B cell (primary cell): ENCODE results near the gene TNFRSF1A. TPM values are rescaled to one million over a fixed set of nuclear protein-coding genes. Genes with fewer than 3 reads are reported as not detected.

Experiments
- ATAC-seq: fragments of 200-7000 bp; cut with Tn5 transposase; one replicate; pipeline ENCODE4 v1.10.0; 2021; ENCODE audit warnings: low read depth, mild to moderate bottlenecking, moderate number of reproducible peaks, moderate library complexity
- CTCF ChIA-PET: fragments of 350-600 bp; sonication (Branson Sonifier 250); formaldehyde crosslinking; loops from one replicate; lab custom pipeline; 2021; ENCODE audit warnings: antibody characterized with exemption, inconsistent platforms; lab: Charles Lee
- POLR2A ChIA-PET: fragments of 350-600 bp; sonication (Branson Sonifier 250); formaldehyde crosslinking; loops from one replicate; lab custom pipeline; 2021; ENCODE audit warnings: antibody characterized with exemption; lab: Charles Lee
- DNase-seq: peaks from one replicate; pipeline ENCODE4 v3.0.0; 2013
- H2AFZ ChIP-seq: 2 replicates; pipeline ENCODE4 v1.6.1; 2012; ENCODE audit warnings: mild to moderate bottlenecking, low read depth, low read length; ENCODE audit not compliant: insufficient read depth, poor library complexity, severe bottlenecking
- H3K27ac ChIP-seq, 2 donors: 1 replicate in 1 of 2; 2 replicates in 1 of 2; pipeline ENCODE4 v1.5.1; 2012 to 2013; ENCODE audit warnings: low read length in 2 of 2, mild to moderate bottlenecking in 2 of 2, moderate library complexity in 1 of 2
- H3K27me3 ChIP-seq, 4 experiments: fragments of 200-600 bp in 1 of 4; sonication (generic) in 1 of 4; replicated peaks in 1 of 4; 1 replicate in 2 of 4; 2 replicates in 2 of 4; pipeline versions ENCODE4 v1.6.1 to v1.7.0; 2013 to 2016; ENCODE audit warnings: low read length in 3 of 4, mild to moderate bottlenecking in 2 of 4, mixed read lengths in 1 of 4, moderate library complexity in 1 of 4; ENCODE audit not compliant: insufficient read depth in 4 of 4, control insufficient read depth in 3 of 4; ENCODE audit errors: control extremely low read depth in 1 of 4
- H3K36me3 ChIP-seq, 2 experiments: replicated peaks in 1 of 2; 1 replicate in 1 of 2; 2 replicates in 1 of 2; pipeline versions ENCODE4 v1.6.1 to v1.7.1; 2013; ENCODE audit warnings: low read length in 1 of 2; ENCODE audit not compliant: insufficient read depth in 2 of 2, control insufficient read depth in 1 of 2; ENCODE audit errors: control extremely low read depth in 1 of 2, extremely low read depth in 1 of 2
- H3K4me1 ChIP-seq, 2 donors: fragments of 200-600 bp in 1 of 2; sonication (generic) in 1 of 2; 1 replicate in 1 of 2; 2 replicates in 1 of 2; pipeline versions ENCODE4 v1.5.1 to v1.6.1; 2013 to 2017; ENCODE audit warnings: low read length in 2 of 2; ENCODE audit not compliant: control insufficient read depth in 2 of 2, insufficient read depth in 2 of 2
- H3K4me2 ChIP-seq: replicated peaks from 2 replicates; pipeline ENCODE3; 2012; ENCODE audit warnings: mild to moderate bottlenecking, low read depth, low read length; ENCODE audit not compliant: poor library complexity, severe bottlenecking
- H3K4me3 ChIP-seq, 5 experiments: fragments of 200-600 bp in 1 of 5; sonication (generic) in 1 of 5; 1 replicate in 3 of 5; 2 replicates in 2 of 5; pipeline versions ENCODE4 v1.5.1 to v1.7.0; 2011 to 2016; ENCODE audit warnings: low read length in 4 of 5, mild to moderate bottlenecking in 4 of 5, low read depth in 2 of 5, control low read depth in 1 of 5, moderate library complexity in 1 of 5; ENCODE audit not compliant: insufficient read depth in 1 of 5; ENCODE audit errors: control extremely low read depth in 1 of 5, extremely low read depth in 1 of 5
- H3K79me2 ChIP-seq: fragments of 200-600 bp; sonication (generic); one replicate; pipeline ENCODE4 v1.6.0; 2016; ENCODE audit warnings: low read length; ENCODE audit not compliant: control insufficient read depth, insufficient read depth
- H3K9ac ChIP-seq: fragments of 200-600 bp; sonication (generic); 2 replicates; pipeline ENCODE4 v1.6.1; 2017; ENCODE audit warnings: mild to moderate bottlenecking, low read length, moderate library complexity
- H3K9me3 ChIP-seq, 3 donors: one replicate each; pipeline versions ENCODE4 v1.6.1 to v1.7.1; 2013; ENCODE audit warnings: low read length in 2 of 3; ENCODE audit not compliant: control insufficient read depth in 2 of 3, insufficient read depth in 1 of 3; ENCODE audit errors: control extremely low read depth in 1 of 3
- H4K20me1 ChIP-seq: 2 replicates; pipeline ENCODE4 v1.6.0; 2012; ENCODE audit warnings: mild to moderate bottlenecking, low read length; ENCODE audit not compliant: insufficient read depth, control insufficient read depth, poor library complexity, severe bottlenecking
- H3K27ac Mint-ChIP-seq: one replicate; pipeline ENCODE4 v1.8.0; 2021; ENCODE audit warnings: mixed read lengths
- H3K27me3 Mint-ChIP-seq: one replicate; pipeline ENCODE4 v1.8.0; 2021; ENCODE audit warnings: mixed read lengths
- H3K4me1 Mint-ChIP-seq: one replicate; pipeline ENCODE4 v1.8.0; 2021; ENCODE audit warnings: mixed read lengths
- H3K4me3 Mint-ChIP-seq: one replicate; pipeline ENCODE4 v1.8.0; 2021; ENCODE audit warnings: mixed read lengths
- H3K9me3 Mint-ChIP-seq: one replicate; pipeline ENCODE4 v1.8.0; 2022; ENCODE audit warnings: mixed read lengths; ENCODE audit not compliant: insufficient read depth
- EZH2 ChIP-seq: IDR thresholded peaks from 2 replicates; pipeline ENCODE4 v1.6.1; 2012; ENCODE audit warnings: borderline replicate concordance, low read depth, mild to moderate bottlenecking, moderate library complexity, low read length; ENCODE audit not compliant: insufficient read depth, poor library complexity, severe bottlenecking
- WGBS: methylation state at CpG from one replicate; pipeline ENCODE4 v1.1.5; 2013; ENCODE audit warnings: missing lambda C conversion rate; ENCODE audit not compliant: insufficient coverage; 5-methylcytosine and 5-hydroxymethylcytosine counted together
- intact Hi-C: fragments of 100-400 bp; cut with micrococcal nuclease; formaldehyde crosslinking; loops from one replicate; pipeline ENCODE4 v1.10.0; 2022
- polyA plus RNA-seq: library from polyadenylated mRNA; depleted of rRNA; stranded (reverse); fragments of >200 nt; gene quantifications from 2 replicates; pipeline ENCODE4 v1.2.3, GENCODE V29; 2012
- total RNA-seq, 2 donors: library from RNA; stranded (reverse); fragments of 120-200 nt in 1 of 2; gene quantifications; 1 replicate in 1 of 2; 2 replicates in 1 of 2; pipeline versions ENCODE4 v1.2.3 to v1.2.4, GENCODE V29; 2013 to 2022
- TF ChIP-seq, protein P1 (sequence below): fragments of 200-600 bp; IDR thresholded peaks from one replicate; pipeline ENCODE4 v1.8.0; 2022; ENCODE audit warnings: antibody characterized with exemption, mild to moderate bottlenecking

TNFRSF1A gene
- total and polyA plus RNA-seq, 2 donors (not counting 1 experiment from before 2014, with no cell fraction given) = 0.59 to 1.6 TPM

DNA sequence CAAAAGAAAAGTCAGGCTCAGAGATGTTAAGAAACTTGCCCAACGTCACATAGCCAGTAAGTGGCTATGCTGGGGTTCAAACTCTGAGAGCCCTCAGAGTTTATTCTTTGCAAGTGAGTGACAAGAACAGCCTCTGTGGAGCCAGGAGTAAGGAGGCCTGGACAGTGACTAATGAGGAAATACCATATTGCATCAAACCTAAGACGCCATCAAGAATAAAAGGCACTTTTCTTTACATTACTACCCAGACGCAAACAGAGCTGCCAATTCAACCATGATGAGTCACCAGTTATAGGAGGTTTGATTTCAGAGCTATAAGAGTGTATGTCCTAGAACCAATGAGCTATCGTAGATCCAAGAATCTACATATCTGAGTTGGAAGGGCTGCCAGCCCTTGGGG lies 9.4 kb downstream of the TNFRSF1A start:
- Histone ChIP-seq H3K27me3 (peaks cover 0 to 72% (median 39%) of the 10 kb centered on the region in 4 experiments), H2AFZ (no peak overlapping the region), H3K9me3 (peaks cover 0 to 36% (median 0%) of the 10 kb centered on the region in 3 donors), H3K9ac (no peak overlapping the region), H3K79me2 (no peaks in the 10 kb centered on the region), H3K27ac (no peak overlapping the region), H3K4me3 (no peak overlapping the region), H3K4me1 (peaks cover 51 to 53% of the 10 kb centered on the region in 2 donors), H3K36me3 (no peaks in the 10 kb centered on the region), H3K4me2 (no peak overlapping the region), H4K20me1 (peaks cover 29% of the 10 kb centered on the region)
- Mint-ChIP-seq H3K27ac (no peak overlapping the region), H3K4me1 (peaks cover 23% of the 10 kb centered on the region), H3K9me3 (no peaks in the 10 kb centered on the region), H3K4me3 (no peak overlapping the region), H3K27me3 (peaks cover 65% of the 10 kb centered on the region)
- WGBS = 100% methylated on average over 2 of the region's 4 CpGs
- POLR2A ChIA-PET = interaction anchor here (0.7 kb wide), 1 partner anchor 34 kb away, joined by 4 read pairs; no protein-coding TSS in a partner anchor
- DNase-seq = no peak
- CTCF ChIA-PET = no interaction called here
- intact Hi-C loops = loop anchor here (10.0 kb wide), 1 partner anchor 132 kb away; no protein-coding TSS in a partner anchor
- ATAC-seq = no peak
- TF ChIP-seq, protein P1, sequence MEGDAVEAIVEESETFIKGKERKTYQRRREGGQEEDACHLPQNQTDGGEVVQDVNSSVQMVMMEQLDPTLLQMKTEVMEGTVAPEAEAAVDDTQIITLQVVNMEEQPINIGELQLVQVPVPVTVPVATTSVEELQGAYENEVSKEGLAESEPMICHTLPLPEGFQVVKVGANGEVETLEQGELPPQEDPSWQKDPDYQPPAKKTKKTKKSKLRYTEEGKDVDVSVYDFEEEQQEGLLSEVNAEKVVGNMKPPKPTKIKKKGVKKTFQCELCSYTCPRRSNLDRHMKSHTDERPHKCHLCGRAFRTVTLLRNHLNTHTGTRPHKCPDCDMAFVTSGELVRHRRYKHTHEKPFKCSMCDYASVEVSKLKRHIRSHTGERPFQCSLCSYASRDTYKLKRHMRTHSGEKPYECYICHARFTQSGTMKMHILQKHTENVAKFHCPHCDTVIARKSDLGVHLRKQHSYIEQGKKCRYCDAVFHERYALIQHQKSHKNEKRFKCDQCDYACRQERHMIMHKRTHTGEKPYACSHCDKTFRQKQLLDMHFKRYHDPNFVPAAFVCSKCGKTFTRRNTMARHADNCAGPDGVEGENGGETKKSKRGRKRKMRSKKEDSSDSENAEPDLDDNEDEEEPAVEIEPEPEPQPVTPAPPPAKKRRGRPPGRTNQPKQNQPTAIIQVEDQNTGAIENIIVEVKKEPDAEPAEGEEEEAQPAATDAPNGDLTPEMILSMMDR = no peak
- no peak for TF ChIP-seq EZH2

DNA sequence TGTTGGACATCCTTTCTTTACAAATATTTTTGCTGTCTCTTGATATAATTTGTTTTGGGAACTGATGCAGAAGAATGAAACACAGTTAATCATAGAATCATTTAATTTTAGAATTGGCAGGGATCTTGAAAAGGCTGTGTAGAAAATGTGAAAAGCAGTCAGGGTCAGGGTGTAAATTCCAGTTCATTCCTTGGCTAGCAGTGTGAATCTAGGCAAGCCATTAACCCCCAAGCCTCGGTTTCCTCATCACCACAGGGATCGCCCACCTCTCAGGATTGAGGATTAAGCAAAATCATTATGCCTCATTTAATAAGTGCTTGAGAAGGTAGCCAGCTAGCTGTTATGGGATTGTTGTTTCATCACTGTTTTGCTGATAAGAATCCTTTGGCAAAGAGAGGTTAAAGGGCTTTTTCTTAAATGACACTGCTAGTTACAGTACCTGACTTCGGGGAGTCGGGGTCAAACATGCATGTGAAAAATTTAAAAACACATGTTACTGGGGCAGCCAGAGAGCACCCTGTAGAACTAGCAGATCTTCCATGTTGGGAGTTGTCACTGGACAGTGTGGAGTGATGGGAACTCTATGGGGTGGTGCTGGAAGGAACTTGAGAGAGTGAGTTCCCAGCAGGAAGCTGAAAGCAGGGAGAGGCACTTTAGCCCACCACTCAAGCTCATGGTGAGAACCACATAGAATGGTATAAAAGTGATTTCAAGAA lies 10.7 kb downstream of the TNFRSF1A start:
- peaks cover 70% of the 10 kb centered on the region for H3K27me3 Mint-ChIP-seq
- Histone ChIP-seq H3K36me3 (no peaks in the 10 kb centered on the region), H3K9ac (no peak overlapping the region), H4K20me1 (peaks cover 25% of the 10 kb centered on the region), H3K27me3 (peaks cover 0 to 72% (median 43%) of the 10 kb centered on the region in 4 experiments), H3K4me1 (peaks cover 38 to 40% of the 10 kb centered on the region in 2 donors), H3K4me2 (no peak overlapping the region), H3K4me3 (no peak overlapping the region), H3K9me3 (peaks cover 0 to 30% (median 0%) of the 10 kb centered on the region in 3 donors), H2AFZ (no peak overlapping the region), H3K27ac (no peak overlapping the region), H3K79me2 (no peaks in the 10 kb centered on the region)
- H3K9me3 Mint-ChIP-seq = no peaks in the 10 kb centered on the region
- ATAC-seq (no peak), DNase-seq (no peak)
- H3K4me1 Mint-ChIP-seq = peaks cover 23% of the 10 kb centered on the region
- TF ChIP-seq EZH2 = no peak
- TF ChIP-seq, protein P1 = no peak
- intact Hi-C loops = loop anchor here (10.0 kb wide), 1 partner anchor 134 kb away; no protein-coding TSS in a partner anchor
- H3K4me3 Mint-ChIP-seq = no peak overlapping the region
- POLR2A ChIA-PET = no interaction called here
- H3K27ac Mint-ChIP-seq = peak overlapping the region; percentile 16
- CTCF ChIA-PET = interaction anchor here (1.1 to 1.3 kb wide), 2 partner anchors 53 to 135 kb away, joined by 3 to 7 read pairs; no protein-coding TSS in a partner anchor
- WGBS = 95% methylated on average over 2 of the region's 4 CpGs
